ENCODE measurements around the gene APBA2.

- no peak for TF ChIP-seq CTCF (IDR thresholded peaks at IDR 0.05)
- TF ChIP-seq POLR2A (IDR thresholded peaks at IDR 0.05): no peak
These were observed 235.0 kb downstream of the APBA2 start for GRCh38 chr15:29120593-29121368.
